HG03064 (cell line): ENCODE results near the gene HMX2.
A peak's percentile ranks its signal among the peaks of the same experiment; 100 is the strongest.
"Not testable (repeated sequence)": the region's sequence is repeated elsewhere in the genome, so short reads cannot be mapped to it uniquely, and the experiment has no call there.

ENCODE experiments used
- ATAC-seq: cut with Tn5 transposase; IDR thresholded peaks from one replicate; pipeline ENCODE4 v1.9.1; 2021; ENCODE audit warnings: low read depth; ENCODE audit not compliant: unreplicated experiment

HMX2 gene

GRCh38 chr10:123150271-123150985 is 2.5 kb downstream of the HMX2 start:
- no peak for ATAC-seq

GRCh38 chr10:123150986-123151736 is 3.2 kb downstream of the HMX2 start:
- ATAC-seq, result no peak

- no peak for ATAC-seq
Measured at GRCh38 chr10:123151737-123152135, 3.8 kb downstream of the HMX2 start.

- no peak for ATAC-seq
Measured at GRCh38 chr10:123153486-123154091, 5.7 kb downstream of the HMX2 start.

GRCh38 chr10:123154092-123154710 is 6.3 kb downstream of the HMX2 start, which contains the start of gene BUB3:
Gene BUB3, plus strand, starts transcription at chr10:123154402. Its CDS starts 516 bp downstream, at chr10:123154918.
- ATAC-seq, result peak; percentile 94

GRCh38 chr10:123154711-123155505 is 7.0 kb downstream of the HMX2 start:
- peak; percentile 54 for ATAC-seq

- ATAC-seq, result no peak
Measured at GRCh38 chr10:123156078-123156477, 8.1 kb downstream of the HMX2 start.

GRCh38 chr10:123157210-123157609 is 9.3 kb downstream of the HMX2 start:
- no peak for ATAC-seq

- ATAC-seq, result no peak
Measured at GRCh38 chr10:123158682-123159081, 10.7 kb downstream of the HMX2 start.

GRCh38 chr10:123160311-123160980 is 12.5 kb downstream of the HMX2 start:
- no peak for ATAC-seq

- no peak for ATAC-seq
Measured at GRCh38 chr10:123164319-123164718, 16.4 kb downstream of the HMX2 start.

GRCh38 chr10:123165445-123166072 is 17.6 kb downstream of the HMX2 start:
- no peak for ATAC-seq

GRCh38 chr10:123166618-123167017 is 18.7 kb downstream of the HMX2 start:
- ATAC-seq, result no peak

GRCh38 chr10:123170961-123171360 is 23.0 kb downstream of the HMX2 start:
- ATAC-seq, result no peak

GRCh38 chr10:123171616-123172015 is 23.7 kb downstream of the HMX2 start:
- ATAC-seq, result not testable (repeated sequence)

- no peak for ATAC-seq
Measured at GRCh38 chr10:123175389-123176387, 27.8 kb downstream of the HMX2 start.

- ATAC-seq, result not testable (repeated sequence)
Measured at GRCh38 chr10:123178390-123178789, 30.5 kb downstream of the HMX2 start.
